Measurements from ENCODE around the gene AHI1. TPM values are rescaled to one million over a fixed set of nuclear protein-coding genes. Genes with fewer than 3 reads are reported as not detected.
A peak's percentile ranks its signal among the peaks of the same experiment; 100 is the strongest.

AHI1 gene
- total and polyA plus RNA-seq, 2 donors (not counting 1 experiment from before 2014, with no cell fraction given): 14.2 to 22.8 TPM

GRCh38 chr6:135260612-135261011, 236.9 kb downstream of the AHI1 start:
- Histone ChIP-seq H2AFZ (ENCODE audit: low read length) (no peak overlapping the region), H3K4me2 (ENCODE audit: extremely low read depth, insufficient read depth, low read length) (no peak overlapping the region), H3K4me3 (replicated peaks in 1 of 4; ENCODE audit: control extremely low read depth in 1 of 4, insufficient read depth in 1 of 4, low read depth in 3 of 4, low read length in 4 of 4) (no peak overlapping the region), H3K36me3 (ENCODE audit: control insufficient read depth, insufficient read depth, low read length) (no peaks in the 10 kb centered on the region), H3K79me2 (ENCODE audit: control insufficient read depth, insufficient read depth, low read length) (no peaks in the 10 kb centered on the region), H3K9me3 (ENCODE audit: control insufficient read depth, insufficient read depth, low read depth, low read length) (no peaks in the 10 kb centered on the region), H4K20me1 (ENCODE audit: control insufficient read depth, extremely low read depth, insufficient read depth, low read length) (no peaks in the 10 kb centered on the region), H3K27ac (ENCODE audit: insufficient read depth, low read length) (no peak overlapping the region), H3K9ac (ENCODE audit: insufficient read depth, low read length) (no peak overlapping the region), H3K27me3 (ENCODE audit: control insufficient read depth, insufficient read depth, low read length) (no peaks in the 10 kb centered on the region), H3K4me1 (ENCODE audit: control insufficient read depth, extremely low read depth, insufficient read depth, low read length) (no peaks in the 10 kb centered on the region)
- DNase-seq (ENCODE audit: low read depth in 2 of 2): no peak
- no peak for TF ChIP-seq EZH2 (IDR thresholded peaks at IDR 0.05; ENCODE audit: low read length, missing control alignments)
- no peak for TF ChIP-seq CTCF (conservative IDR thresholded peaks at IDR 0.05 in 1 of 2, IDR thresholded peaks at IDR 0.05 in 1 of 2; ENCODE audit: low read depth in 1 of 2, low read length in 2 of 2)

GRCh38 chr6:135258970-135259369, 238.6 kb downstream of the AHI1 start:
- Histone ChIP-seq H3K9ac (ENCODE audit: insufficient read depth, low read length) (no peak overlapping the region), H3K4me2 (ENCODE audit: extremely low read depth, insufficient read depth, low read length) (no peak overlapping the region), H3K36me3 (ENCODE audit: control insufficient read depth, insufficient read depth, low read length) (no peaks in the 10 kb centered on the region), H3K27me3 (ENCODE audit: control insufficient read depth, insufficient read depth, low read length) (no peaks in the 10 kb centered on the region), H3K4me1 (ENCODE audit: control insufficient read depth, extremely low read depth, insufficient read depth, low read length) (no peaks in the 10 kb centered on the region), H2AFZ (ENCODE audit: low read length) (no peak overlapping the region), H3K79me2 (ENCODE audit: control insufficient read depth, insufficient read depth, low read length) (no peaks in the 10 kb centered on the region), H3K9me3 (ENCODE audit: control insufficient read depth, insufficient read depth, low read depth, low read length) (no peaks in the 10 kb centered on the region), H3K27ac (ENCODE audit: insufficient read depth, low read length) (no peak overlapping the region), H3K4me3 (replicated peaks in 1 of 4; ENCODE audit: control extremely low read depth in 1 of 4, insufficient read depth in 1 of 4, low read depth in 3 of 4, low read length in 4 of 4) (no peak overlapping the region), H4K20me1 (ENCODE audit: control insufficient read depth, extremely low read depth, insufficient read depth, low read length) (no peaks in the 10 kb centered on the region)
- DNase-seq (ENCODE audit: low read depth in 2 of 2): no peak
- no peak for TF ChIP-seq CTCF (conservative IDR thresholded peaks at IDR 0.05 in 1 of 2, IDR thresholded peaks at IDR 0.05 in 1 of 2; ENCODE audit: low read depth in 1 of 2, low read length in 2 of 2)
- TF ChIP-seq EZH2 (IDR thresholded peaks at IDR 0.05; ENCODE audit: low read length, missing control alignments): no peak

DNA sequence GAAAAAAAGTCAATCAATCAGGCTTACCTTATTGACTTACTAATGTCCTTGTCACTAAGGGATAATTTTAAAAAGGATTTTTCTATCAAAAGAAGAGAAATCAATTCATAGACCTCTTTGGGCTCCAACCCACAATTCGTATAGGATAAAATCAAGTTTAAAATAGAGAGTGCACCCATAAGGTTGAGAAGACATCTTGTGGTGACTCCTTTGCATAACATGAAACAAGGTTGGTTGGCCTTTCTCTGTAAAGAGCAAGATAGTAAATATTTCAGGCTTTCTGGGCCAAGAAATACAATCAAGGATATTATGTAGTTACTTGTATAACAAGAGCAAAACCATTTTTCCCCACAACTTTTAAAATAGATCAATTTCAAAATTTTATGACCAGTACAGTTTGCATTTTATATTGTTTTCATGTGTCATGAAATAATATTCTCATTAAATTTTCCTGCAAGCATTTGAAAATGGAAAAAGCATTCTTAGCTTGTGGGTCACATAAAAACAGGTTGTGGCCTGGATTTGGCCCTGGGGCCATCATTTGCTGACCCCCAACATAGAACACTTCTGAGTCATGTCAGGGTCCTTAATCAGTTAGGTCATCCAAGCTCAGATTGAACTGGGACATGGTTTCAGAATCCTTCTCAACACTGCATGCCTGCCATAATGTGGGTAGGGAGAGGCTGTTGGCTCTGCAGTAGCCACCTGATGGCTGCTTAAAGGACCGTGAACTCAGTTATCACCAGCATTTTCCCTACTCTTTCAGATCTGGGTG, 239.7 kb downstream of the AHI1 start:
- H3K79me2 ChIP-seq (ENCODE audit: control insufficient read depth, insufficient read depth, low read length): no peaks in the 10 kb centered on the region
- peak in 1 of 2 donors; percentile 11 for DNase-seq (ENCODE audit: low read depth in 2 of 2)
- H2AFZ ChIP-seq (ENCODE audit: low read length): no peak overlapping the region
- H3K9ac ChIP-seq (ENCODE audit: insufficient read depth, low read length): no peak overlapping the region
- H3K27ac ChIP-seq (ENCODE audit: insufficient read depth, low read length): no peak overlapping the region
- TF ChIP-seq CTCF (conservative IDR thresholded peaks at IDR 0.05 in 1 of 2, IDR thresholded peaks at IDR 0.05 in 1 of 2; ENCODE audit: low read depth in 1 of 2, low read length in 2 of 2) (peak in 1 of 2 donors; percentile 12), EZH2 (IDR thresholded peaks at IDR 0.05; ENCODE audit: low read length, missing control alignments) (no peak)
- no peaks in the 10 kb centered on the region for H3K36me3 ChIP-seq (ENCODE audit: control insufficient read depth, insufficient read depth, low read length)
- H3K4me3 ChIP-seq (replicated peaks in 1 of 4; ENCODE audit: control extremely low read depth in 1 of 4, insufficient read depth in 1 of 4, low read depth in 3 of 4, low read length in 4 of 4): no peak overlapping the region
- H3K4me2 ChIP-seq (ENCODE audit: extremely low read depth, insufficient read depth, low read length): no peak overlapping the region
- no peaks in the 10 kb centered on the region for H3K4me1 ChIP-seq (ENCODE audit: control insufficient read depth, extremely low read depth, insufficient read depth, low read length)
- no peaks in the 10 kb centered on the region for H4K20me1 ChIP-seq (ENCODE audit: control insufficient read depth, extremely low read depth, insufficient read depth, low read length)
- no peaks in the 10 kb centered on the region for H3K27me3 ChIP-seq (ENCODE audit: control insufficient read depth, insufficient read depth, low read length)
- H3K9me3 ChIP-seq (ENCODE audit: control insufficient read depth, insufficient read depth, low read depth, low read length): no peaks in the 10 kb centered on the region
